ENCODE results near the gene NKX2-2. TPM values are rescaled to one million over a fixed set of nuclear protein-coding genes. Genes with fewer than 3 reads are reported as not detected.
"Not testable (repeated sequence)": the region's sequence is repeated elsewhere in the genome, so short reads cannot be mapped to it uniquely, and the experiment has no call there.

Gene NKX2-2
- total RNA-seq, 1 donor from 2014 or later, result not detected

DNA sequence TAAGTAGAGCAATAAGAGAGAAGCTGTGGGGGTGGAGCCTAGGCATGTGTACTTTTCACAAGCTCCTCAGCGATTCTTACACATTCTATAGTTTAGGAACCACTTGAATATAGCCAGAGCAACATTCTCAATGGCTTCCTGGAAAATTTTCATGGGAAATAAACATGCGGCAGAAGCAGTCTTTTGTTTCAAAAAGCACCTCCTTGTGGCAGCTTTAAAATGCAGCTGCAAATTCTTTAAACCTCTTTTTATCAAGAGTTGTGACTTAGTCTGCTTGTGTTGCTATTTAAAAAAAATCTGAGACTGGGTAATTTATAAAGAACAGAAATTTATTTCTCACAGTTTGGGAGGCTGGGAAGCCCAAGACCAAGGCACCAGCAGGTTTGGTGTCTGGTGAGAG, 23.8 kb downstream of the NKX2-2 start:
- H3K9me3 Mint-ChIP-seq (ENCODE audit: low read depth), result peaks cover 7% of the 10 kb centered on the region
- H3K4me1 Mint-ChIP-seq (ENCODE audit: low read depth), result no peaks in the 10 kb centered on the region
- DNase-seq (ENCODE audit: low spot score), result no peak
- H3K27ac Mint-ChIP-seq (ENCODE audit: unreplicated experiment), result no peak overlapping the region
- TF ChIP-seq, protein P1, sequence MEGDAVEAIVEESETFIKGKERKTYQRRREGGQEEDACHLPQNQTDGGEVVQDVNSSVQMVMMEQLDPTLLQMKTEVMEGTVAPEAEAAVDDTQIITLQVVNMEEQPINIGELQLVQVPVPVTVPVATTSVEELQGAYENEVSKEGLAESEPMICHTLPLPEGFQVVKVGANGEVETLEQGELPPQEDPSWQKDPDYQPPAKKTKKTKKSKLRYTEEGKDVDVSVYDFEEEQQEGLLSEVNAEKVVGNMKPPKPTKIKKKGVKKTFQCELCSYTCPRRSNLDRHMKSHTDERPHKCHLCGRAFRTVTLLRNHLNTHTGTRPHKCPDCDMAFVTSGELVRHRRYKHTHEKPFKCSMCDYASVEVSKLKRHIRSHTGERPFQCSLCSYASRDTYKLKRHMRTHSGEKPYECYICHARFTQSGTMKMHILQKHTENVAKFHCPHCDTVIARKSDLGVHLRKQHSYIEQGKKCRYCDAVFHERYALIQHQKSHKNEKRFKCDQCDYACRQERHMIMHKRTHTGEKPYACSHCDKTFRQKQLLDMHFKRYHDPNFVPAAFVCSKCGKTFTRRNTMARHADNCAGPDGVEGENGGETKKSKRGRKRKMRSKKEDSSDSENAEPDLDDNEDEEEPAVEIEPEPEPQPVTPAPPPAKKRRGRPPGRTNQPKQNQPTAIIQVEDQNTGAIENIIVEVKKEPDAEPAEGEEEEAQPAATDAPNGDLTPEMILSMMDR (IDR thresholded peaks at IDR 0.05), result peak; percentile 74
- H3K4me3 Mint-ChIP-seq (ENCODE audit: unreplicated experiment), result no peak overlapping the region
- no peaks in the 10 kb centered on the region for H3K36me3 Mint-ChIP-seq (ENCODE audit: low read depth)
- peaks cover 56% of the 10 kb centered on the region for H3K27me3 Mint-ChIP-seq (ENCODE audit: low read depth)

DNA sequence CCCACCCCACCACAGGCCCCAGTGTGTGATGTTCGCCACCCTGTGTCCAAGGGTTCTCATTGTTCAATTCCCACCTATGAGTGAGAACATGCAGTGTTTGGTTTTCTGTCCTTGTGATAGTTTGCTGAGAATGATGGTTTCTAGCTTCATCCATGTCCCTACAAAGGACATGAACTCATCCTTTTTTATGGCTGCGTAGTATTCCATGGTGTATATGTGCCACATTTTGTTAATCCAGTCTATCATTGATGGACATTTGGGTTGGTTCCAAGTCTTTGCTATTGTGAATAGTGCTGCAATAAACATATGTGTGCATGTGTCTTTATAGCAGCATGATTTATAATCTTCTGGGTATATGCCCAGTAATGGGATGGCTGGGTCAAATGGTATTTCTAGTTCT, 33.7 kb downstream of the NKX2-2 start:
- H3K27me3 Mint-ChIP-seq (ENCODE audit: low read depth), result peaks cover 30% of the 10 kb centered on the region
- H3K36me3 Mint-ChIP-seq (ENCODE audit: low read depth); H3K27ac Mint-ChIP-seq (ENCODE audit: unreplicated experiment); H3K4me3 Mint-ChIP-seq (ENCODE audit: unreplicated experiment); DNase-seq (ENCODE audit: low spot score); H3K4me1 Mint-ChIP-seq (ENCODE audit: low read depth): not testable (repeated sequence)
- peaks cover 15% of the 10 kb centered on the region for H3K9me3 Mint-ChIP-seq (ENCODE audit: low read depth)

DNA sequence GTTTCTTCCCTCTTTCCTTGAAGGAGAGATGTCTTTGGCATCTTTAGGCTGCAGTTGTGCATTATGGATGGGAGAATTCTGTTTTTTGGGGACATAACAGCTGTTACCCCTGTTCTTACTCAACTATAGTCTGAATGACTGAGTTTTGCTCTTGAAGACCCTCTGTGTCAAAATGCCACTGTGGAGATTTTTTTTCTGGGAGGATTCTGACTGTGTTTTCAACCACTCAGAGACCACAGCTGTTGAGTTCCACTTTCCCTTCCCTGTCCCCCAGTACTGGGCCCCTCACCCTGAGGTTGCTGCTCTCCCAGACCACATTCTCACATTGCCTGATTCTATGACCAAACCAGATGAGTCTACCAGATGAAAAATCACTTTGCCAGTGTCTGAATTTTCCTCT, 48.1 kb downstream of the NKX2-2 start:
- Mint-ChIP-seq H3K27ac (ENCODE audit: unreplicated experiment) (no peak overlapping the region), H3K36me3 (ENCODE audit: low read depth) (no peaks in the 10 kb centered on the region)

DNA sequence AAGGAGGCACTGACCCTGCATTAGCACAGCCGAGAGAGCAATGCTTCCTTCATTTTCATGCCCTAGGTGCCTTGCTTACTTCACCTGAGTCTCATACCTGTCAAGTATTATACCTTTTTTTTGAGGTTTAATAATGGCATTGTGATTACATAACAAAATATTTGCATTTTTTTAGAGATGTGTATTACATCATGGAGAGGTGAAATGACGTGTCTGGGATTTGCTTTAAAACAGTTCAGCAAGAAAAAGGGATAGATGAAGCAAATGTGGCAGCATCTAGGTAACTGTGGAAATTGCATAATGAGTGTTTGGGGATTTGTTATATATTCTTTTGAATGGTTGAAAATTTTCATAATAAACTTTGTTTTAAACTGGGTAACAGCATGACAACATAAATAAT, 48.9 kb downstream of the NKX2-2 start:
- H3K4me1 Mint-ChIP-seq (ENCODE audit: low read depth), result no peaks in the 10 kb centered on the region
- H3K27ac Mint-ChIP-seq (ENCODE audit: unreplicated experiment), result no peak overlapping the region

More for the DNA sequence above, 48.1 kb downstream of the NKX2-2 start:
- H3K4me3 Mint-ChIP-seq (ENCODE audit: unreplicated experiment), result no peak overlapping the region
- no peaks in the 10 kb centered on the region for H3K4me1 Mint-ChIP-seq (ENCODE audit: low read depth)
- TF ChIP-seq, protein P1 (IDR thresholded peaks at IDR 0.05), result no peak
- DNase-seq (ENCODE audit: low spot score), result no peak
- H3K9me3 Mint-ChIP-seq (ENCODE audit: low read depth), result peaks cover 9% of the 10 kb centered on the region
- peaks cover 25% of the 10 kb centered on the region for H3K27me3 Mint-ChIP-seq (ENCODE audit: low read depth)

More for the DNA sequence above, 48.9 kb downstream of the NKX2-2 start:
- TF ChIP-seq, protein P1 (IDR thresholded peaks at IDR 0.05), result no peak
- no peaks in the 10 kb centered on the region for H3K36me3 Mint-ChIP-seq (ENCODE audit: low read depth)
- H3K27me3 Mint-ChIP-seq (ENCODE audit: low read depth), result peaks cover 27% of the 10 kb centered on the region
- H3K9me3 Mint-ChIP-seq (ENCODE audit: low read depth), result peaks cover 9% of the 10 kb centered on the region
- no peak overlapping the region for H3K4me3 Mint-ChIP-seq (ENCODE audit: unreplicated experiment)
- DNase-seq (ENCODE audit: low spot score), result no peak

Other genes starting within 250 kb of the NKX2-2 start
- gene XRN2, start 210.7 kb downstream of the NKX2-2 start, total RNA-seq, result 44.0 to 53.7 TPM (median 46.1 TPM) in 3 replicates
- not detected in 3 replicates for gene NKX2-4, start 116.5 kb downstream of the NKX2-2 start, total RNA-seq
- gene PAX1, start 191.6 kb upstream of the NKX2-2 start, total RNA-seq, result not detected in 3 replicates